Measurements from ENCODE around the gene TRPC1.
"Not testable (repeated sequence)": the region's sequence is repeated elsewhere in the genome, so short reads cannot be mapped to it uniquely, and the experiment has no call there.

Gene TRPC1

GRCh38 chr3:142746646-142747045 lies 22.8 kb downstream of the TRPC1 start:
- H3K4me3 ChIP-seq (ENCODE audit: low read length in 2 of 2) = no peak overlapping the region
- no peak overlapping the region for H3K14ac ChIP-seq (ENCODE audit: low read length)
- no peak overlapping the region for H3K4ac ChIP-seq (ENCODE audit: low read length)
- peaks cover 2 to 33% of the 10 kb centered on the region in 2 donors for H3K36me3 ChIP-seq (replicated peaks in 1 of 2; ENCODE audit: control insufficient read depth in 2 of 2, insufficient read depth in 2 of 2, low read length in 2 of 2)
- no CpG with 5 or more reads among the region's 7 CpGs for WGBS, 2 donors (ENCODE audit: extremely low coverage in 2 of 2, insufficient read length in 2 of 2, insufficient replicate concordance in 1 of 2)
- no peak overlapping the region for H2BK15ac ChIP-seq (ENCODE audit: low read length)
- no peak overlapping the region for H4K91ac ChIP-seq (ENCODE audit: low read depth, low read length, poor library complexity)
- H3K18ac ChIP-seq (ENCODE audit: low read length) = no peak overlapping the region
- H2BK120ac ChIP-seq (ENCODE audit: low read depth, low read length) = no peak overlapping the region
- H3K27ac ChIP-seq (replicated peaks; ENCODE audit: low read length) = no peak overlapping the region
- no peaks in the 10 kb centered on the region for H3K4me1 ChIP-seq (ENCODE audit: control insufficient read depth in 2 of 2, insufficient read depth in 1 of 2, low read depth in 1 of 2, low read length in 2 of 2)
- no peak overlapping the region for H2BK5ac ChIP-seq (ENCODE audit: low read length)
- H4K8ac ChIP-seq (ENCODE audit: low read depth, low read length) = no peak overlapping the region
- DNase-seq (ENCODE audit: low spot score) = no peak
- H2BK12ac ChIP-seq (ENCODE audit: low read length) = no peak overlapping the region
- no peak overlapping the region for H3K9ac ChIP-seq (ENCODE audit: low read depth, low read length, poor library complexity)
- no peak overlapping the region for H2AK5ac ChIP-seq (ENCODE audit: low read depth, low read length)
- H3K23ac ChIP-seq (ENCODE audit: low read depth, low read length, poor library complexity) = no peak overlapping the region
- H3K9me3 ChIP-seq (replicated peaks in 1 of 2; ENCODE audit: control insufficient read depth in 2 of 2, insufficient read depth in 1 of 2, low read depth in 1 of 2, low read length in 2 of 2) = peaks cover 0 to 11% of the 10 kb centered on the region in 2 donors
- H3K27me3 ChIP-seq (ENCODE audit: control insufficient read depth in 3 of 3, insufficient read depth in 3 of 3, low read depth in 1 of 3, low read length in 3 of 3) = no peaks in the 10 kb centered on the region
- H3K79me1 ChIP-seq (ENCODE audit: low read depth, low read length) = no peaks in the 10 kb centered on the region
- H3K4me2 ChIP-seq (ENCODE audit: insufficient read depth, low read length, poor library complexity, severe bottlenecking) = no peak overlapping the region
- H2AFZ ChIP-seq (ENCODE audit: low read length) = no peak overlapping the region

- not testable (repeated sequence) for H3K9ac ChIP-seq (ENCODE audit: low read depth, low read length, poor library complexity); H3K79me1 ChIP-seq (ENCODE audit: low read depth, low read length); H4K91ac ChIP-seq (ENCODE audit: low read depth, low read length, poor library complexity); H3K27ac ChIP-seq (replicated peaks; ENCODE audit: low read length); H4K8ac ChIP-seq (ENCODE audit: low read depth, low read length); H3K4ac ChIP-seq (ENCODE audit: low read length); H3K4me3 ChIP-seq (ENCODE audit: low read length in 2 of 2); H2BK120ac ChIP-seq (ENCODE audit: low read depth, low read length); H3K4me1 ChIP-seq (ENCODE audit: control insufficient read depth in 2 of 2, insufficient read depth in 1 of 2, low read depth in 1 of 2, low read length in 2 of 2); H3K14ac ChIP-seq (ENCODE audit: low read length); H2BK5ac ChIP-seq (ENCODE audit: low read length); H3K23ac ChIP-seq (ENCODE audit: low read depth, low read length, poor library complexity); H3K27me3 ChIP-seq (ENCODE audit: control insufficient read depth in 3 of 3, insufficient read depth in 3 of 3, low read depth in 1 of 3, low read length in 3 of 3); H3K18ac ChIP-seq (ENCODE audit: low read length); H2BK15ac ChIP-seq (ENCODE audit: low read length); H2AFZ ChIP-seq (ENCODE audit: low read length); DNase-seq (ENCODE audit: low spot score); H3K4me2 ChIP-seq (ENCODE audit: insufficient read depth, low read length, poor library complexity, severe bottlenecking); H2AK5ac ChIP-seq (ENCODE audit: low read depth, low read length); H2BK12ac ChIP-seq (ENCODE audit: low read length)
- Histone ChIP-seq H3K36me3 (replicated peaks in 1 of 2; ENCODE audit: control insufficient read depth in 2 of 2, insufficient read depth in 2 of 2, low read length in 2 of 2) (peaks cover 2 to 30% of the 10 kb centered on the region in 2 donors), H3K9me3 (replicated peaks in 1 of 2; ENCODE audit: control insufficient read depth in 2 of 2, insufficient read depth in 1 of 2, low read depth in 1 of 2, low read length in 2 of 2) (peaks cover 0 to 11% of the 10 kb centered on the region in 2 donors)
- no CpG with 5 or more reads among the region's 4 CpGs for WGBS, 2 donors (ENCODE audit: extremely low coverage in 2 of 2, insufficient read length in 2 of 2, insufficient replicate concordance in 1 of 2)
Observed at GRCh38 chr3:142750531-142750930, 26.7 kb downstream of the TRPC1 start.

GRCh38 chr3:142752605-142753004 lies 28.8 kb downstream of the TRPC1 start:
- H3K14ac ChIP-seq (ENCODE audit: low read length); H4K91ac ChIP-seq (ENCODE audit: low read depth, low read length, poor library complexity); H3K79me1 ChIP-seq (ENCODE audit: low read depth, low read length); H2BK15ac ChIP-seq (ENCODE audit: low read length); H2BK12ac ChIP-seq (ENCODE audit: low read length); H3K4ac ChIP-seq (ENCODE audit: low read length); H3K27ac ChIP-seq (replicated peaks; ENCODE audit: low read length); H3K9ac ChIP-seq (ENCODE audit: low read depth, low read length, poor library complexity); H4K8ac ChIP-seq (ENCODE audit: low read depth, low read length); H3K18ac ChIP-seq (ENCODE audit: low read length); H2BK120ac ChIP-seq (ENCODE audit: low read depth, low read length); H3K27me3 ChIP-seq (ENCODE audit: control insufficient read depth in 3 of 3, insufficient read depth in 3 of 3, low read depth in 1 of 3, low read length in 3 of 3); H3K4me1 ChIP-seq (ENCODE audit: control insufficient read depth in 2 of 2, insufficient read depth in 1 of 2, low read depth in 1 of 2, low read length in 2 of 2); H3K4me3 ChIP-seq (ENCODE audit: low read length in 2 of 2); H3K23ac ChIP-seq (ENCODE audit: low read depth, low read length, poor library complexity); DNase-seq (ENCODE audit: low spot score); H3K4me2 ChIP-seq (ENCODE audit: insufficient read depth, low read length, poor library complexity, severe bottlenecking); H2AK5ac ChIP-seq (ENCODE audit: low read depth, low read length); H2AFZ ChIP-seq (ENCODE audit: low read length); H2BK5ac ChIP-seq (ENCODE audit: low read length): not testable (repeated sequence)
- Histone ChIP-seq H3K36me3 (replicated peaks in 1 of 2; ENCODE audit: control insufficient read depth in 2 of 2, insufficient read depth in 2 of 2, low read length in 2 of 2) (peaks cover 2 to 30% of the 10 kb centered on the region in 2 donors), H3K9me3 (replicated peaks in 1 of 2; ENCODE audit: control insufficient read depth in 2 of 2, insufficient read depth in 1 of 2, low read depth in 1 of 2, low read length in 2 of 2) (peaks cover 0 to 11% of the 10 kb centered on the region in 2 donors)
- no CpG with 5 or more reads among the region's 4 CpGs for WGBS, 2 donors (ENCODE audit: extremely low coverage in 2 of 2, insufficient read length in 2 of 2, insufficient replicate concordance in 1 of 2)

GRCh38 chr3:142754494-142754893 lies 30.7 kb downstream of the TRPC1 start:
- Histone ChIP-seq H3K4ac (ENCODE audit: low read length) (no peak overlapping the region), H3K4me1 (ENCODE audit: control insufficient read depth in 2 of 2, insufficient read depth in 1 of 2, low read depth in 1 of 2, low read length in 2 of 2) (no peaks in the 10 kb centered on the region), H3K4me3 (ENCODE audit: low read length in 2 of 2) (no peak overlapping the region), H4K8ac (ENCODE audit: low read depth, low read length) (no peak overlapping the region), H3K23ac (ENCODE audit: low read depth, low read length, poor library complexity) (no peak overlapping the region), H3K27me3 (ENCODE audit: control insufficient read depth in 3 of 3, insufficient read depth in 3 of 3, low read depth in 1 of 3, low read length in 3 of 3) (no peaks in the 10 kb centered on the region), H4K91ac (ENCODE audit: low read depth, low read length, poor library complexity) (no peak overlapping the region), H3K4me2 (ENCODE audit: insufficient read depth, low read length, poor library complexity, severe bottlenecking) (no peak overlapping the region), H2AFZ (ENCODE audit: low read length) (no peak overlapping the region), H2BK120ac (ENCODE audit: low read depth, low read length) (no peak overlapping the region), H3K9me3 (replicated peaks in 1 of 2; ENCODE audit: control insufficient read depth in 2 of 2, insufficient read depth in 1 of 2, low read depth in 1 of 2, low read length in 2 of 2) (peaks cover 0 to 2% of the 10 kb centered on the region in 2 donors), H3K18ac (ENCODE audit: low read length) (no peak overlapping the region), H3K9ac (ENCODE audit: low read depth, low read length, poor library complexity) (no peak overlapping the region), H3K79me1 (ENCODE audit: low read depth, low read length) (no peaks in the 10 kb centered on the region), H2BK5ac (ENCODE audit: low read length) (no peak overlapping the region), H3K27ac (replicated peaks; ENCODE audit: low read length) (no peak overlapping the region), H3K14ac (ENCODE audit: low read length) (no peak overlapping the region), H2BK12ac (ENCODE audit: low read length) (no peak overlapping the region), H2AK5ac (ENCODE audit: low read depth, low read length) (no peak overlapping the region), H2BK15ac (ENCODE audit: low read length) (no peak overlapping the region), H3K36me3 (replicated peaks in 1 of 2; ENCODE audit: control insufficient read depth in 2 of 2, insufficient read depth in 2 of 2, low read length in 2 of 2) (peaks cover 0 to 12% of the 10 kb centered on the region in 2 donors)
- DNase-seq (ENCODE audit: low spot score) = no peak
- WGBS, 2 donors (ENCODE audit: extremely low coverage in 2 of 2, insufficient read length in 2 of 2, insufficient replicate concordance in 1 of 2) = no CpG with 5 or more reads among the region's 1 CpG
